Measurements from ENCODE around the gene RUBCNL.

DNA sequence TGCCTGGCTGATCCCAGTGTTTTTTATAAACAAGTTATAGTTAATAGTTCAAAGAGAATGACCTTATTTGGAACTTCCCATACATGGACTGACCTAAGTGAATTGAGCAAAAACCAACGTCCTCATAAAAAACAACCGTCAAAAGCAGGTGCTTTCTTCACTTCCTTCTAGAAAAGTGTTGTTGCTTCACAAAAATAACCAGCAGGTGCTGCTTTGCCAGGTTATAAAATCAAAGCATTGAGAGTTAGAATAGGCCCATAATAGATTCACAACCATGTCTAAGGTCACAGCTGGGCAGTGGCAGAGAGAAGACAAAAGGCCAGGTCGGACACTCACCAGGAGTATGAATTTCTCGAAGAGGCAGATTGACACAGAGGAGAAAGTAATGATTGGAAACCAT, 9.5 kb downstream of the RUBCNL start:
- TF ChIP-seq, protein P1, sequence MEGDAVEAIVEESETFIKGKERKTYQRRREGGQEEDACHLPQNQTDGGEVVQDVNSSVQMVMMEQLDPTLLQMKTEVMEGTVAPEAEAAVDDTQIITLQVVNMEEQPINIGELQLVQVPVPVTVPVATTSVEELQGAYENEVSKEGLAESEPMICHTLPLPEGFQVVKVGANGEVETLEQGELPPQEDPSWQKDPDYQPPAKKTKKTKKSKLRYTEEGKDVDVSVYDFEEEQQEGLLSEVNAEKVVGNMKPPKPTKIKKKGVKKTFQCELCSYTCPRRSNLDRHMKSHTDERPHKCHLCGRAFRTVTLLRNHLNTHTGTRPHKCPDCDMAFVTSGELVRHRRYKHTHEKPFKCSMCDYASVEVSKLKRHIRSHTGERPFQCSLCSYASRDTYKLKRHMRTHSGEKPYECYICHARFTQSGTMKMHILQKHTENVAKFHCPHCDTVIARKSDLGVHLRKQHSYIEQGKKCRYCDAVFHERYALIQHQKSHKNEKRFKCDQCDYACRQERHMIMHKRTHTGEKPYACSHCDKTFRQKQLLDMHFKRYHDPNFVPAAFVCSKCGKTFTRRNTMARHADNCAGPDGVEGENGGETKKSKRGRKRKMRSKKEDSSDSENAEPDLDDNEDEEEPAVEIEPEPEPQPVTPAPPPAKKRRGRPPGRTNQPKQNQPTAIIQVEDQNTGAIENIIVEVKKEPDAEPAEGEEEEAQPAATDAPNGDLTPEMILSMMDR (conservative IDR thresholded peaks at IDR 0.05 in 1 of 2, IDR thresholded peaks at IDR 0.05 in 1 of 2; ENCODE audit: extremely low read depth in 1 of 2, insufficient read depth in 1 of 2, low read depth in 1 of 2, low read length in 2 of 2), result no peak
- TF ChIP-seq EZH2 (IDR thresholded peaks at IDR 0.05; ENCODE audit: borderline replicate concordance, low read length), result no peak
